Stimulated activated CD4-positive, alpha-beta T cell treated with anti-CD3 and anti-CD28 coated beads, Interleukin-2, amount 100 ng/mL, for 48 hours (primary cell): ENCODE data around the gene OR9A2.

ENCODE experiments used
- DNase-seq, 2 donors: peaks; one replicate each; pipeline ENCODE4 v3.0.0-alpha.2; 2020

OR9A2 gene, protein sequence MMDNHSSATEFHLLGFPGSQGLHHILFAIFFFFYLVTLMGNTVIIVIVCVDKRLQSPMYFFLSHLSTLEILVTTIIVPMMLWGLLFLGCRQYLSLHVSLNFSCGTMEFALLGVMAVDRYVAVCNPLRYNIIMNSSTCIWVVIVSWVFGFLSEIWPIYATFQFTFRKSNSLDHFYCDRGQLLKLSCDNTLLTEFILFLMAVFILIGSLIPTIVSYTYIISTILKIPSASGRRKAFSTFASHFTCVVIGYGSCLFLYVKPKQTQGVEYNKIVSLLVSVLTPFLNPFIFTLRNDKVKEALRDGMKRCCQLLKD

DNA sequence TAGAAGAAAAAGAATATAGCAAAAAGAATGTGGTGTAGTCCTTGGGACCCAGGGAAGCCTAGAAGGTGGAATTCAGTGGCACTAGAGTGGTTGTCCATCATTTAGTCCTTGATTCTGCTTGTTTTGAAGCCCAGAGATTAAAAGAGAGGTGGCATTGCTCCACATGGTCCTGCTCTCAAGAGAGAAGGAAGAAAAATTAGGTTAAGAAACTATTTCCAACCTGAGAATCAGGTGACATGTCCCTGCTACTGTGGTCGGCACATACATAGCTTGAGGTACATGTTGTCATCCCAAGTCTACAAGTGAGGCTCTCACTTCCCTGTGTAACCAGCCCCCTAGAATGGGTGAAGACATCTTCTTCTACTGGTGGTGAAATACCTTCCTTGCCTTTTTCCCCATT lies at the start of gene OR9A2:
TSS of gene OR9A2 (minus strand) at position 101 of the 400 bp plus-strand sequence. CDS start at position 101, 0 bp downstream.
- no peak for DNase-seq

DNA sequence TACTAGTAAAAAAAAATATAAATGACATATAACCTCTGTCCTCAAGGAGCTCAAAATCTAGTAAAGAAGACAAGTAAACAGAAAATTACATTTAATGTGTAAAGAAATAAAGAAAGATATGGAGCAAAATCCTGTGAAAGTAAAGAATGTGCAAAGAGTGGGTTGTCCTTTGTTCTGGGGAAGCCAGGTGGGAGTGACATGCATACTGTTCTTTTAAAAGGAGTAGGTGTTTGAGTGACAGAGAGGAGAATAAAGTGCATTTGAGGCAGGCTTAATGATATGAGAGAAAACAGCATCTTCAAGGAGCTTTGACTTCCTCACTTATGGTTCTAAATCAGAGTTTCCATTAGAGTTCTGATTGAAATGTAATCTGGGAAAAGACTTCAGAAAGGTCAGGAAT lies 47.2 kb upstream of the OR9A2 start:
- no peak for DNase-seq

DNA sequence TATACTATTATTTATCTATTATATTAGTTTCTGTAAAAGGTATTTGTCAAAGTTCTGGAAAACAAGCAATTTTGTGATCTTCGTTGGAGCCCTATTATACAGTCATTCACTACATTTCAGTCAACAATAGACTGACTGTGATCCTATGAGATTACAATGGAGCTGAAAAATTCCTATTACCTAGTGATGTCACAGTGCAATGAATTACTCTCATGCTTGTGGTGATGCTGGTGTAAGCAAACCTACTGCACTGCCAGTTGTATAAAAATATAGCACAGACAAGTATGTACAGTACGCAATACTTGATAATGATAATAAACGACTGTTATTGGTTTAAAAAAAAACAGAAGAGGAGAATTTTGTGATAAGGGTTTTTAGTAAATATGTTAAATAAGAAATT lies 46.6 kb upstream of the OR9A2 start:
- DNase-seq = no peak

DNA sequence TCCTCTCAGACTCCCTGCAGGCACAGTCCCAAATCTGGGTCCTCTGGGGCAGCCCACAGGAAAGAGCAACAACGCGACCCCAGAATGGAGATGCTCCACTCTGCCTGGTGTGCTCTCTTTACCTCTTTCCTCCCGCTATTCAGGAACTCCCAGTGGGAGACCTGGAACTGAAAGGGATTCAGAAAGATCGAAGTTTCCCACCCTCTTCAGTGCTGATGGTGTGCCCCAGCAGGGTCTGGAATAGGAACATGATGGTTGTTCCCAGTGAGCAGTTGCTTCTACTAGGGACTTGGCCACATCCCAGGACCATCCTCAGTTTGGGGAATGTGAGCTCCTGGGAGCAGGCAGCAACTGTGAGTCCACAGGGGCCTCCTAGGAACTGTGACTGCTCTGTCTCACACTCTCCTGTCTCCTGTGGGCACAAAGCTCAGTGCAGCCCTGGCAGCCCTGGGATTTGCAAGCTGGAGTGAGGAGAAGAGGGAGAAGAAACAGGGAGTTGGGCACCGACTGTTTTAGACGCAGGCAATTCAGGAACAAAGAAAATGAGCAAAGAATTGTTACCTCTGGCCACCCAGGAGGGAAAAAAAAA lies 43.1 kb upstream of the OR9A2 start:
- no peak for DNase-seq

DNA sequence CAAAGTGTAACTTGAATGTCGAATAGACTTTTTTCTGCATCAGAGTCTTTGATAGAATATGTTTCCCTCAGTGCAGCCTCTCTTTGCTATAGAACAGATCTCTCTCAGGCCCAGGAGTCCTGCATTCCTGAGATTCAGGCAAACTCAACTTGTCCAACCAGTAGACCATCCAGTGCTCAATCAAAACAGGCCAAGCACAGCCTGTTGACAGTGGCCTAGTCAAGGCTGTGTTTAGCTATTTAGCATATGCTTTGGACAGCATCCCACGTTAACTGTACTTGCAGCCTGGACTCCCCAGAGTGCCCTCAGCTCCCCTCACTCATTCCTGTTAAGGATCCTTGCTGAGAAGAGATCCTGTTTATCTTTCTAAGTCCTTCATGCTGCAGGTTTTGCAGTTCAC lies 41.5 kb upstream of the OR9A2 start:
- DNase-seq = no peak

DNA sequence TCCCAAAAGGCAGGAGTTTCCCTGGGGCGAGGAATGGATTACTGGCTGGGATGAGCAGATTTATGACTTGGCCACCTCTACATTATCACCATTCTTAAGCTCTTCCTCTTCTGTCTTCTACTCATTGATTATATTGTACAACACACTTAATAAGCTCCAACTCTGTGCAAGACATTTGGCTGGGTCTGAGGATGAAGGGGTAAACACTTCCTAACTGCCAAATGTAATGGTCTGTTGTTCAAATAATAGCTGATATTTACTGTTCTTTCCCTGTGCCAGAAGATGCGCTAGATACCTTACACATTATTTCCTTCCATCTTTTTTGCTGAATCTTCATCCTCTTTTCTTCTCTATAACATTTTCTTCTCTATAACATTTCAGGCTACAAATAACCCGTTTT lies 36.8 kb upstream of the OR9A2 start:
- no peak for DNase-seq

DNA sequence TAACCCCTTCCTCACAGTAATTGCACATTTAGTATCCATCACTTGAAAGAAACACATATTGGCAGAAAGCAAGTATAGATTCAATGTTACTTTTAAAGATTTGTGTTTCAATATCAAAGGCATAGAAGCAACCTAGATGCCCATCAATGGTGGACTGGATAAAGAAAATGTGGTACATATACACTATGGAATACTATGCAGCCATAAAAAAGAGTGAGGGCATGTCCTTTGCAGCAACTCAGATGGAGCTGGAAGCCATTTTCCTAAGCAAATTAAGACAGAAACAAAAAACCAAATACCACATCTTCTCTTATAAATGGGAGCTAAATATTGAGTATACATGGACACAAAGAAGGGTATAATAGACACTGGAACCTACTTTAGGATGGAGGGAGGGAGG lies 28.8 kb upstream of the OR9A2 start:
- DNase-seq = no peak

DNA sequence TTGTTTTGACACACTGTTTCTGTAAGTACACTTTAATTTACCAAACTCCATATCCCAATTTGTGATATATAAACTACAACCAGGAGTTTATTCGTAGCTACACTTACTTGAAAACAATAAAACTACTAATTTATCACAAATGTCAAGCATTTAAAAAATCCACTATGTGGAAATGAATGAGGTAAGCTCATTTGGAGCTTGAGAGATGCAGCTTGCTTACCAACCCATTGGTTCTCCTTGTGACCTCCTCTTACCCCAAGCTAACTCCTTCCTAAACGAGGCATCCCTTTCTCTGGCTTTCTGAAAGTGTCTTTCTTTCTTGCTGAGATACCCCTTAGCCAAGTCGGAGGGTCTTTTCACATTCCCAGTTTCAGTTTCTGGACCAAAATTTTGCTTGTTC lies 27.7 kb upstream of the OR9A2 start:
- DNase-seq = no peak

DNA sequence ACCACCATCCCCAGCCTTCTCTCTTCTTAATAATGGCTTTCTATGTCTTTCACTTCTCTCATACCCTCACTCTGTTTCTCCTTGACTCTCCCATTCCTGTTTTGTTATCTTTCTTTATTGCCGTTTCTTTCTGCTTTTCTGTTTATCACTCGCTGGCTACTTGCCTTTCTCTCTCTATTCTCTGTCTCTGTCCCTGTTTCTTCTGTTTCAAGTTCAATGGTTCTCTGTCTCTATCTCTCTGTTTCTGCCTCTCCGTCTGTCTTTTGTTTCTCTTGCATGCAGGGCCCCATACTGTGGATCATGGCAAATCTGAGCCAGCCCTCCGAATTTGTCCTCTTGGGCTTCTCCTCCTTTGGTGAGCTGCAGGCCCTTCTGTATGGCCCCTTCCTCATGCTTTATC lies 25.1 kb upstream of the OR9A2 start, which contains the start of gene OR6V1:
TSS of gene OR6V1 (plus strand) at position 301 of the 400 bp plus-strand sequence. CDS start at position 301, 0 bp downstream.
- no peak for DNase-seq

DNA sequence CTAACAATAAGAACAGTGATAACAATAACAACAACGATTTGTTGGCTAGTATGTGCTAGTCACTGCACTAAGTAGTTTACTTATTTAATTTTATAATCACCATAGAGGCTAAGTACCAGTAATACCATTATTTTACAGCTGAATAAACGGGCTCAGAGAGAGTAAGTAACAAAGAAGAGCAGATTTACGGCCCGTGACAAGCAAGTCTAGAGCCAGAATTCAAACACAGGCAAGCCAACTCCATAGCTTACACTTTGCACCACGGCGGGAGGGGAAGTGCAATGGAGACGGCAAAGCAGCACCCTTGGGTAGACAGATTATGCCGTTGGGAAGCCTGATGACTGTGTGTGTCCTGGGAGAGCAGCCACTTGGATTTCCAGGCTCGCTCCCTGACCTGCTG lies 24.0 kb upstream of the OR9A2 start:
- no peak for DNase-seq

DNA sequence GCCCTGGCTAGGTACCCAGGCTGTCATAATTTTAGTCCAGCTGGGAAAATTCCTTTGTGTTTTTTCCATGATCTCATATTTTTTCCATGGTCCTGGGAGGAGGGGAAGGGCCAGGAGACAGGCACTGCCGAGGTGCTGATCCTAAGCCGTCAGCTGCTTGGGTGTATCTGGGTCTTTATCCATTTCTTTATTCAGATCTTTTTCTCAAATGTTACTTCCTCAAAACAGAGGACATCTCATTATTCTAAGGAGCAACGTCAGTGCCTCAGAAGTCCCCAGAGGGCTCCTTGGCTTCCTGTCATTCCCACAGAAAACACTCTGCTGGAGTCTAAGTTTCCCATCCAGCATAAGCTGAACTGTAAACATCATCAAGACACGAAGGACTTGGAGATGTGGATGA lies 22.4 kb upstream of the OR9A2 start:
- no peak for DNase-seq

DNA sequence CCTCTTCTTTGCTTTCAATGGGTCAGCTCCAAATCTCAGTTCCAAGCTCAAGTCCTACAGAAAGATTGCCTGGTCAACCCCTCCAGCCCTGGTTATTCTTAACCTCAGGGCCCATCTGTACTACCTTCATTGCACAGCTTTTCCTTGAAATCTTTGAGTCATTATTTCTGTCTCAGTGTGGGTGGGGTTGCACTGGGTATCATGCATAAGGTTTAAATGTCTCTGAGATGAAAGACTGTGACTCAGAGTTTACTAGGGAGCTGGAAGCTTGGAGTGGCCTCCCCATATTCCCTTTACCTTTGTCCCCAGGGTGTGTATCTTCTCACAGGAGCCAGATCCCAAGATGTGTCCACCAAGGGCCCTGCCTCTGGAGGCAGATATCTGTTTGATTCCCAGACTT lies 21.9 kb upstream of the OR9A2 start:
- DNase-seq = no peak

DNA sequence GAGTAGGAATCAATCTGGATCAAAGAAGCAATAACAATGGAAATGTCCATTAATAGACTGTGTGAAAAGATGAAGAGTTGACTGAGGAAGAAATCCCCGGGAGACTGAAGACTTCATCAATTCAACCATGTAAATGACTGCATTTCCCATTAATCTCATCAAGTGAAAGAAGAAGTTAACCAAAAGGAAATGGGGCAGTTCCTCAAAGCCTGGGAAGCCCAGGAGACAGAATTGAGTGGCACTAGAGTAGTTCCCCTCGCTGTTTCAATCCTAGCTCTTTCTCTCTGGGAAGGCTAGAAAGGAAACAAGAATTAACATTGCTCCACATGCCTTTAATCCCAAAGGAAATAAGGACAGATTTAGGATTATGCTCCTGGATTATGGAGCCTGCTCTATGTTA lies 20.4 kb upstream of the OR9A2 start:
- no peak for DNase-seq

DNA sequence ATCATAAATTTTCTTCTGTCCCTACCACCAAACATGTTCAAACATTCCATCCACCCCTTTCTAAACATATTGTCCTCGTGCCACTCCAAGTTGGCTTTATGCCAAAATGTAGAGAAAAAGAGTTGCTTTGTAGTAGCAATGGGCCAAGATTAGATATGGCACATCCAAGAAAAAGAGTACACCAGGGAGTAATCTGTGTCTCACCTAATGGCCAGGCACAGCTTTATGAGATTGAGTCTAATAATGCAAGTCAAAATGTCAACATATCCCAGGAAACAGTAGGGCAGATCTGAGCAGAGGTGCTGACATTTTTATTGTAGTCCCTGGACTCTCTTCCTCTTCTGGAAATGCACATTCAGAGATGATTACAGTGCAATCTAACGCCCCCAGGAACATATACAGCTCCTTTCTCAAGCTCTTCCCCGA lies 19.5 kb upstream of the OR9A2 start:
- no peak for DNase-seq

DNA sequence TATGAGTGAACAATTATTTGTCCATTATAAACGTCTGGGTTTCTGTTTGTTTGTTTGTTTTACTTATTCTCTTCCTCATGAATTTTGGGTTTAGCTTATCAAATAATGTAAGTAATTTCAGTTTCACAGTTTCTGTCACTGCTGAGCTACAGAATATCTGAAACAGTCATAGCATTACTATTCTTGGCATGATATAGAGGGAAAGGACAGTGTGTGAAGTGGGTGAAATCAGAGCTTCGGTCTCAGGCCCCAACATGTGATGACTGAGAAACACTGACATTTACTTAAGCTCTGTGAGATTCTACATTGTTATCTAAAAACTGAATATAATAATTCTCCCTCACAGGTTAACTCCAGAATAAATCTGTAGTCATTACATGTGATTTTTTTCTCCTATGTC lies 16.5 kb upstream of the OR9A2 start:
- no peak for DNase-seq

DNA sequence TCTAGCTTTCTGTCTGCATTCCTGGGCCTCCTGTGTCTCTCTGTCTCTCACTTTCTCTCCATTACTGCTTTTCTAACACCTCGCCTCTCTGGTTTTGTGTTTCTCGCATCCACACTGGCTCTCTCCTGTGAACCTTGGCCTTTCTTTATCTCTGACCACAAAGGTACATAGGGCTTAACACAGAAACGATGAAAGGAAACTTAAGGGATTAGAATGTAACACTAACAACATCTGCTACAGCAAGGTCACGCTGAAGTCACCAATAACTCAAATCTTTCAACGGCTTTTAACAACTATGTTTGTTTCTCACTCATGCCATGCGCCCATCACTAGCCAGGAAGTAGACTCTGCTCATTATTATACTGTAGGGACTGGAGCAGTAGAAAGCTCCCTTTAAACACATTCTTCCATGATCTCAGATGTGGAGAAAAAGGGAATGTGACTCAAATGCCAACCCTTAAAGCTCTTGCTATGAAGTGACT lies 15.9 kb upstream of the OR9A2 start:
- DNase-seq = no peak

DNA sequence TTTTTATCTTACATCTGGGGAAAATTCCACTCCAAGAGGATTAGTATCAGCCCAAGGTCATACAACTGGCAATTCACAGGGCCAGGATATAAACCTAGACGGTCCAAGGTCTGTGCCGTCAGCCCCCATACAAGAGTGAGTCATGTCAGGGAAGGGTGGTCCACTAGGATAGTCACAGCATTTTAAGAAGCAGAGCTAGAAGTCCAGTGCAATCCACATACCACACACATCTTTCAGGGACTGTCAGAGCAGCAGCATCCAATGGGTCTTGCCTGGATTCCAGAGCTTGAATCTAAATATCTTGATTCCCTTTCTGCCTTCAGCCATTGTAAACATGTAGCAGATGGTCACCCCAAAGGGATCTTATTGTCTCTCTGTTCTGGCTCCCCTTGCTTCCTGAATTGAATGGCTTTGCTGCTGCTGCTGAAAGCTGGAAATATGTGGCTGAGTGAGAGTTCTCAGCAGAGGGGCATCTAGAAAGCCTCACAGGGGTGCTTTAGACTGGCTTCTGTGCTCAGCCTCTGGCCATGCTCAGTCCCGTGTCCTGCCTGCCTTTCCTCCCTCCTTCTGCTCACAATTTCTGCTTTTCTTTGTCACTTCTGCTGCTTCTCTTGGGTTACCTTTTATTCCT lies 15.3 kb upstream of the OR9A2 start:
- DNase-seq = no peak

DNA sequence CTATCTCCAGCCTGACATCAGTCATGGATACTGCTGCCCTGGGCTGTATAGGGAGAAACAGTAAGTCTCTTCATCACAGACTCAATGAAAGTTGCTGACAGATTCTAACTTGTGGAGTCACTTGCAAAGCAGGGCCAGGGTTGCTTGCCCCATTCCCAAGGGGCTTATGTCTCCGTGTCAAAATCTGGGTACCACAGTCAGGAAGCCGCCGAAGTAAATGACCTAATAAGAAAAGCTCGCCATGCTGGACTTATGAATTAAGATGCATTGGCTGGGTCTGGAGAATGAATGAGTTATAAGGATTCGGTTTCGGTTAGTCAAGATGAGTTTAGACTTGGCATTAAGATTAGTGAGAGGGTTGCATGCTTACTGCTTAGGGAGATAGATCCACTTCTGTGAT lies 14.4 kb upstream of the OR9A2 start:
- no peak for DNase-seq

DNA sequence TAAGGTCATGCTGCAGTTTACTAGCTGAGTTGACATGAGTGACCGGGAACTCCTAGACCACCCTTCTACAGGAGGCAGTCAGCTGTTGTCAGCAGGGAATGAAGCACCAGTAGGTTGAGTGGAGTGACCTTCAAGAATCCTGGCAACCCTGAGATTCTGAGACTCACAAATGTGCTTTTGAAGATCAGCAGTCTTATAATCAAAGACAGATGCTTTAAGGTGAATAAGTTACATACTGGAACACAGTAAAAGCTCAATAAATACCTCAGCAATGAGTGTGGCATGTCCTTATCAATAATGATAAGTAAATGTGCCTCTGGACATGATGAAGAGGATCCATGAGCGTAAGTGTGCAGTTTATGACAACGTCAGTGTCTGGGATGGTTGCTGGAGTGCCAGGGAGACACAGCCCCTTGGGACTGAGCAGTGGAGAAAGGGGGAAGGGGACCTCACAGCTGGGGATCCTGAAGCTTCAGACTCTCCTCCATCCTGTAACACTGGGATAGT lies 13.3 kb upstream of the OR9A2 start:
- DNase-seq = no peak

DNA sequence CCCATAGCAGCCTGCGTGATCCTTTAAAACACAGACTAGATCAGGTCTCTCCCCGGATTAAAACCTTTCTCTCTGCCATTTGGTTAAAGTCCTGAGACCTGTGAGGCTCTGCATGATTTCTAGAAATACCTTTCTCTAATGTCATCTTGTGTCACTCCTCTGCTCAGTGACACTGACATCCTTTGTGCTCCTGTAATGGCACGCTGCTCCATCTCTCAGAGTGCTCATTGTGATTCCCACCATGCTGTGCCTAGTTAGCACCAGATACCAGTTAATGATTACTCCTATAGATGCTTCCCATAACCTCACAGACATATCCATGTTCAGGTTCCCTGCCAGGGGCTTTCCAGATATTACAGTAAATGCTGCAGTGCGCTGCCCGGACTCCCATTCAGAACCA lies 11.7 kb upstream of the OR9A2 start:
- DNase-seq = no peak

DNA sequence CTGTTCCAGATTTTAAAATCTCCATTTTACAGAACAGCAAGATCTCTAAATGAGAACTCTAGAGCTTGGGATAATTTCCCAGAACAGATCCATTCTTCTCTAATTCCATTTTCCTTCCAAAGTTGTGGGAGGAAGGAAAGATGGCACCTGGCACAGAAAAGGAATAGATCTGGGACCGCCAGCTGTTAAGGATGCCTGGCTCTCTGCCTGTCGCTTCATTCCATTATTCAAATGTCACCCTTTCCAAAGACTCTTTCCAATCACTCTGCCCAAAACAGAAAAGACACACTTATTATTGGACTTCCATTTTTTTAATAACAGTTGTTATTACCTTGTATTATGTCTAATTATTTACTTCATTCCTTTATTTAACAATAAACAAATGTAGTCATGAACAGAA lies 751 bp upstream of the OR9A2 start:
- no peak for DNase-seq

DNA sequence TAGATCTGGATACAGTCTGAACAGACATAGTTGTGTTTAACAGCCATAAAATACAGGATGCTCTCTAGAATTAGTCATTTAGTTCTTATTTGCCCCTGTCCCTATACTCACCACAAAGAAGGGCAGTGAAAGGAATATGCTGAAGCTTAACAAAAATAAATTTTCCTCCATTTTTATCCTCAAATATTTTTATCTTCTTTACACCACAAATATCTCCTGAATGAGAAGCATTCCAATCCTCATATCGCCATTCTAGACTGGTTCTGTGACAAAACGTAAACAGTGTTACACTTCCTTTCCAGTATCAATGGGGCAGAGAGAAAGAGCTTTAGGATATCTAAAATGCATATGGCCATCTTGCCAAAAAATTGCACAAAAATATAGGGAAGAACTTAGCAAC lies 1.6 kb downstream of the OR9A2 start:
- no peak for DNase-seq

DNA sequence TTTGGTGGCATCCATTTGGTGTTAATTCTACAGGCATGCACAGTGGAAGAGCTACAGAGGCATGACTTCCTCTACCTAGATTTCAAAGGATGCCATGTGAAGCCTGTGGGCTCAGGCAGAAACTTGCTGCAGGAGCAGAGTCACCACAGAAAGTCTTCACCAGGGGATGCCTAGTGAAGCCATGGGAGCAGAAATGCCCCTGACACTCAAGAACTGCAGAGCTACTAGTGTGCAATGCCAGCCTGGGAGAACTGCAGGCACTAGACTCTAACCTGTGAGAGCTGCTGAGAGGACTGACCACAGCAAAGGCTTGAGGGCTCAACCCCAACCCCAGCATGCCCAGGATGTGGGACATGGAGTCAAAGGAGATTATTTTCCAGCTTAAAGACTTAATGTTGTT lies 3.9 kb downstream of the OR9A2 start:
- DNase-seq = no peak

DNA sequence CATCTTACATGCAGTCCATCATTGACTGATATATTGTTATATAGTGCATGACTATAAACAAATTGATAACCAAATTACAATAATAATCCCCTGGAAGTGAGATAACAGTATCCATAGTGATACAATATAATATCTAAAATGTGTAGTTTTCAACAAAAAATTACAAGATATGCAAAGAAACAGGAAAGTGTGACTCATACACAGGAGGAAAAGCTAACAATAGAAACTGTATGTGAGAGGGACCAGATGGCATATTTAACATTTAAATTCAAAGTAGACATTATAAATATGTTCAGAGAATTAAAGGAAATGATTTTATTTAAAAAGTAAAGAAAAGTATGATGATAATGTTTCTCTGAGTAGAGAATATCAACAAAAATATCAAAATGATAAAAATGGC lies 8.0 kb downstream of the OR9A2 start:
- no peak for DNase-seq
